IMR-90 (cell line): ENCODE measurements around the gene PLCG2. TPM values are rescaled to one million over a fixed set of nuclear protein-coding genes. Genes with fewer than 3 reads are reported as not detected.

Experiments
- ATAC-seq: fragments of 200-7000 bp; cut with Tn5 transposase; 2 replicates; pipeline ENCODE4 v1.9.1; 2020; ENCODE audit warnings: low read depth, mild to moderate bottlenecking, moderate library complexity
- BruUV-seq: library from RNA; stranded (reverse); fragments of 400-500 nt; replicated peaks from 2 replicates; lab custom pipeline; 2021; lab: Mats Ljungman, UMichigan
- CTCF ChIA-PET: fragments of 300-600 bp; formaldehyde crosslinking; extraction: SDS; loops from one replicate; lab custom pipeline; 2021; ENCODE audit warnings: antibody characterized with exemption; lab: Yijun Ruan, JAX
- POLR2A ChIA-PET: fragments of 300-600 bp; sonication (Branson Sonifier 250); formaldehyde crosslinking; loops from one replicate; lab custom pipeline; 2022; ENCODE audit warnings: antibody characterized with exemption; ENCODE audit not compliant: unreplicated experiment; lab: Charles Lee
- DNase-seq: peaks from one replicate; pipeline ENCODE4 v3.0.0; 2013
- H2AFZ ChIP-seq: replicated peaks from 2 replicates; pipeline ENCODE3; 2013; ENCODE audit warnings: low read length, mild to moderate bottlenecking; ENCODE audit not compliant: poor library complexity
- H2AK5ac ChIP-seq: 2 replicates; pipeline ENCODE4 v1.6.1; 2013; ENCODE audit warnings: low read depth, low read length, inconsistent platforms
- H2AK9ac ChIP-seq: replicated peaks from 2 replicates; pipeline ENCODE3; 2013; ENCODE audit warnings: mild to moderate bottlenecking, low read depth, low read length, moderate library complexity; ENCODE audit not compliant: poor library complexity
- H2BK120ac ChIP-seq: 2 replicates; pipeline ENCODE4 v1.6.1; 2013; ENCODE audit warnings: low read depth, low read length, inconsistent platforms
- H2BK15ac ChIP-seq: 3 replicates; pipeline ENCODE4 v1.6.1; 2013; ENCODE audit warnings: low read depth, low read length, inconsistent platforms
- H2BK20ac ChIP-seq: 2 replicates; pipeline ENCODE4 v1.6.1; 2013; ENCODE audit warnings: low read depth, mild to moderate bottlenecking, inconsistent platforms, low read length, moderate library complexity
- H2BK5ac ChIP-seq: 2 replicates; pipeline ENCODE4 v1.6.1; 2013; ENCODE audit warnings: mild to moderate bottlenecking, low read depth, low read length, inconsistent platforms; ENCODE audit not compliant: poor library complexity, severe bottlenecking
- H3K14ac ChIP-seq: replicated peaks from 2 replicates; pipeline ENCODE4 v1.6.1; 2013; ENCODE audit warnings: low read depth, low read length, inconsistent platforms
- H3K18ac ChIP-seq: 2 replicates; pipeline ENCODE4 v1.6.1; 2013; ENCODE audit warnings: low read depth, low read length, control low read depth
- H3K23ac ChIP-seq: 2 replicates; pipeline ENCODE4 v1.6.1; 2013; ENCODE audit warnings: low read depth, low read length, inconsistent platforms
- H3K27ac ChIP-seq: 2 replicates; pipeline ENCODE4 v1.5.1; 2013; ENCODE audit warnings: mild to moderate bottlenecking, control low read depth, low read length; ENCODE audit not compliant: insufficient read depth
- H3K27me3 ChIP-seq: 2 replicates; pipeline ENCODE4 v1.6.1; 2013; ENCODE audit warnings: low read length; ENCODE audit not compliant: control insufficient read depth, insufficient read depth
- H3K36me3 ChIP-seq: 2 replicates; pipeline ENCODE4 v1.6.1; 2013; ENCODE audit warnings: low read length, mixed read lengths; ENCODE audit not compliant: control insufficient read depth, insufficient read depth
- H3K4ac ChIP-seq: 2 replicates; pipeline ENCODE4 v1.6.1; 2013; ENCODE audit warnings: low read depth, low read length, inconsistent platforms
- H3K4me1 ChIP-seq: 2 replicates; pipeline ENCODE4 v1.6.1; 2013; ENCODE audit warnings: low read length, mixed read lengths; ENCODE audit not compliant: control insufficient read depth, insufficient read depth
- H3K4me2 ChIP-seq: 2 replicates; pipeline ENCODE4 v1.6.1; 2013; ENCODE audit warnings: low read depth, mild to moderate bottlenecking, control low read depth, low read length, moderate library complexity
- H3K4me3 ChIP-seq: 2 replicates; pipeline ENCODE4 v1.5.1; 2013; ENCODE audit warnings: low read depth, mild to moderate bottlenecking, control low read depth, low read length, moderate library complexity; ENCODE audit not compliant: insufficient read depth
- H3K56ac ChIP-seq: 2 replicates; pipeline ENCODE4 v1.6.1; 2013; ENCODE audit warnings: low read length, inconsistent platforms; ENCODE audit not compliant: insufficient read depth; ENCODE audit errors: extremely low read depth
- H3K79me1 ChIP-seq, 2 experiments: 2 replicates each; pipeline ENCODE4 v1.6.1; 2013; ENCODE audit warnings: low read length in 2 of 2, inconsistent platforms in 1 of 2, low read depth in 1 of 2
- H3K9ac ChIP-seq: 2 replicates; pipeline ENCODE4 v1.6.1; 2013; ENCODE audit warnings: low read depth, low read length, control low read depth
- H3K9me1 ChIP-seq: 2 replicates; pipeline ENCODE4 v1.6.1; 2013; ENCODE audit warnings: low read length, inconsistent platforms; ENCODE audit not compliant: insufficient read depth
- H3K9me3 ChIP-seq: 2 replicates; pipeline ENCODE4 v1.6.1; 2013; ENCODE audit warnings: low read length; ENCODE audit not compliant: control insufficient read depth, insufficient read depth
- H4K20me1 ChIP-seq: 2 replicates; pipeline ENCODE4 v1.6.1; 2013; ENCODE audit warnings: low read length, inconsistent platforms; ENCODE audit not compliant: insufficient read depth
- H4K5ac ChIP-seq: 2 replicates; pipeline ENCODE4 v1.6.1; 2013; ENCODE audit warnings: mild to moderate bottlenecking, low read depth, low read length, control low read depth
- H4K8ac ChIP-seq, 2 experiments: 2 replicates each; pipeline ENCODE4 v1.6.1; 2013; ENCODE audit warnings: low read depth in 2 of 2, low read length in 2 of 2, control low read depth in 1 of 2, inconsistent platforms in 1 of 2
- H4K91ac ChIP-seq: 2 replicates; pipeline ENCODE4 v1.6.1; 2013; ENCODE audit warnings: low read depth, low read length, inconsistent platforms; ENCODE audit not compliant: insufficient read depth
- BHLHE40 ChIP-seq: fragments of 150-350 bp; IDR thresholded peaks from 2 replicates; pipeline ENCODE4 v1.6.1; 2016; ENCODE audit warnings: mild to moderate bottlenecking, low read depth, low read length
- CEBPB ChIP-seq: IDR thresholded peaks from 2 replicates; pipeline ENCODE4 v1.6.1; 2012; ENCODE audit warnings: low read depth, low read length, improper control_type of control experiment
- CHD1 ChIP-seq: IDR thresholded peaks from 2 replicates; pipeline ENCODE4 v1.6.1; 2012; ENCODE audit warnings: low read depth, low read length, improper control_type of control experiment
- CTCF ChIP-seq: conservative IDR thresholded peaks from 2 replicates; pipeline ENCODE4 v1.5.1; 2012; ENCODE audit warnings: mild to moderate bottlenecking, low read depth, low read length, improper control_type of control experiment
- ELK1 ChIP-seq: fragments of 150-350 bp; IDR thresholded peaks from 2 replicates; pipeline ENCODE4 v1.6.1; 2016; ENCODE audit warnings: low read depth, mild to moderate bottlenecking, low read length, moderate library complexity, borderline replicate concordance
- FOS ChIP-seq: fragments of 150-350 bp; IDR thresholded peaks from 2 replicates; pipeline ENCODE4 v1.6.1; 2016; ENCODE audit warnings: low read depth, low read length
- MAFK ChIP-seq: IDR thresholded peaks from 2 replicates; pipeline ENCODE4 v1.6.1; 2012; ENCODE audit warnings: low read depth, low read length, improper control_type of control experiment
- MAZ ChIP-seq: IDR thresholded peaks from 2 replicates; pipeline ENCODE4 v1.6.1; 2012; ENCODE audit warnings: low read depth, mild to moderate bottlenecking, low read length, improper control_type of control experiment, moderate library complexity, borderline replicate concordance
- MXI1 ChIP-seq: IDR thresholded peaks from 2 replicates; pipeline ENCODE4 v1.6.1; 2012; ENCODE audit warnings: low read depth, mild to moderate bottlenecking, low read length, moderate library complexity, borderline replicate concordance
- NFE2L2 ChIP-seq: fragments of 150-350 bp; IDR thresholded peaks from 2 replicates; pipeline ENCODE4 v1.6.1; 2016; ENCODE audit warnings: low read depth, mild to moderate bottlenecking, low read length
- POLR2A ChIP-seq: IDR thresholded peaks from 2 replicates; pipeline ENCODE4 v1.6.1; 2012; ENCODE audit warnings: mild to moderate bottlenecking, low read depth, low read length
- RAD21 ChIP-seq: IDR thresholded peaks from 2 replicates; pipeline ENCODE4 v1.6.1; 2012; ENCODE audit warnings: low read length, improper control_type of control experiment
- RCOR1 ChIP-seq: IDR thresholded peaks from 2 replicates; pipeline ENCODE4 v1.6.1; 2012; ENCODE audit warnings: mild to moderate bottlenecking, low read length, improper control_type of control experiment; ENCODE audit not compliant: insufficient replicate concordance
- RFX5 ChIP-seq: IDR thresholded peaks from 2 replicates; pipeline ENCODE4 v1.8.0; 2012; ENCODE audit warnings: low read depth, mild to moderate bottlenecking, low read length, moderate library complexity
- SMC3 ChIP-seq: fragments of 150-350 bp; IDR thresholded peaks from 2 replicates; pipeline ENCODE4 v1.6.1; 2016; ENCODE audit warnings: low read depth, mild to moderate bottlenecking, antibody characterized with exemption, low read length, moderate library complexity
- USF2 ChIP-seq: fragments of 150-350 bp; IDR thresholded peaks from 2 replicates; pipeline ENCODE4 v1.6.1; 2017; ENCODE audit warnings: mild to moderate bottlenecking, antibody characterized with exemption, low read length, low read depth
- WGBS, 2 experiments: methylation state at CpG; one replicate each; pipeline versions ENCODE4 v1.1.5 to v1.1.7; 2013; ENCODE audit warnings: missing lambda C conversion rate in 2 of 2; ENCODE audit not compliant: insufficient read length in 1 of 2; ENCODE audit errors: extremely low coverage in 2 of 2; 5-methylcytosine and 5-hydroxymethylcytosine counted together
- dilution Hi-C: fragments of 300-500 bp; cut with HindIII; formaldehyde crosslinking; loops from one replicate; pipeline ENCODE4 v1.14.3; 2018; ENCODE audit warnings: low sequenced_read_pairs; ENCODE audit not compliant: unreplicated experiment
- in situ Hi-C: fragments of 300-500 bp; cut with MboI; formaldehyde crosslinking; loops from 3 replicates; pipeline ENCODE4 v1.14.3; 2019; ENCODE audit warnings: low sequenced_read_pairs, inconsistent platforms, mixed read lengths
- intact Hi-C: fragments of 100-400 bp; cut with micrococcal nuclease; formaldehyde crosslinking; loops from 2 replicates; pipeline ENCODE4 v1.10.0; 2022
- polyA plus RNA-seq, 3 experiments: library from polyadenylated mRNA; depleted of rRNA; stranded (reverse); fragments of >200 nt; gene quantifications; 2 replicates each; pipeline ENCODE4 v1.2.3, GENCODE V29; 2012; ENCODE audit warnings: low replicate concordance in 1 of 3
- total RNA-seq: library from RNA; depleted of rRNA; stranded (reverse); fragments of >200 nt; gene quantifications from 2 replicates; pipeline ENCODE4 v1.2.3, GENCODE V29; 2012

Gene PLCG2
- total and polyA plus RNA-seq, 2 of the 4 experiments (the other 2 are of a cell fraction) = 0.14 to 0.18 TPM

- H2BK120ac ChIP-seq = no peak overlapping the region
- BruUV-seq = no TSS peak
- POLR2A ChIA-PET = no interaction called here
- no peak overlapping the region for H4K91ac ChIP-seq
- no peak overlapping the region for H2BK15ac ChIP-seq
- no peaks in the 10 kb centered on the region for H3K9me1 ChIP-seq
- no peak overlapping the region for H2AK9ac ChIP-seq
- in situ Hi-C loops (no loop called here), intact Hi-C loops (no loop called here), dilution Hi-C loops (no loop called here)
- H3K27ac ChIP-seq = no peak overlapping the region
- H3K4ac ChIP-seq = no peak overlapping the region
- no peak overlapping the region for H3K4me3 ChIP-seq
- H4K8ac ChIP-seq = no peak overlapping the region
- no peak overlapping the region for H3K23ac ChIP-seq
- H4K5ac ChIP-seq = no peak overlapping the region
- no peak overlapping the region for H2BK20ac ChIP-seq
- H3K9me3 ChIP-seq = no peaks in the 10 kb centered on the region
- H2AFZ ChIP-seq = no peak overlapping the region
- ATAC-seq = no peak
- H2AK5ac ChIP-seq = no peak overlapping the region
- 67% methylated on average over 2 of the region's 5 CpGs; no CpG with 5 or more reads in 1 of the 2 experiments for WGBS, 2 experiments
- no peak overlapping the region for H3K18ac ChIP-seq
- no peak overlapping the region for H3K9ac ChIP-seq
- peaks cover 4% of the 10 kb centered on the region for H3K27me3 ChIP-seq
- H3K4me1 ChIP-seq = no peaks in the 10 kb centered on the region
- H3K79me1 ChIP-seq = no peaks in the 10 kb centered on the region
- H3K56ac ChIP-seq = no peak overlapping the region
- H3K4me2 ChIP-seq = no peak overlapping the region
- no peak for DNase-seq
- no peak overlapping the region for H2BK5ac ChIP-seq
- TF ChIP-seq ELK1 (no peak), MXI1 (no peak), RAD21 (no peak), CEBPB (no peak), CTCF (no peak), NFE2L2 (no peak), MAFK (no peak), MAZ (no peak), RFX5 (no peak), BHLHE40 (no peak), USF2 (no peak), FOS (no peak), RCOR1 (no peak), POLR2A (no peak), SMC3 (no peak), CHD1 (no peak)
- no peaks in the 10 kb centered on the region for H3K36me3 ChIP-seq
- H4K20me1 ChIP-seq = no peaks in the 10 kb centered on the region
- CTCF ChIA-PET = no interaction called here
- no peak overlapping the region for H3K14ac ChIP-seq
These were observed 90.2 kb downstream of the PLCG2 start for GRCh38 chr16:81869326-81869725.
